Measurements from ENCODE around the gene CCDC160.
"Not testable (repeated sequence)": the region's sequence is repeated elsewhere in the genome, so short reads cannot be mapped to it uniquely, and the experiment has no call there.

The CCDC160 gene

DNA sequence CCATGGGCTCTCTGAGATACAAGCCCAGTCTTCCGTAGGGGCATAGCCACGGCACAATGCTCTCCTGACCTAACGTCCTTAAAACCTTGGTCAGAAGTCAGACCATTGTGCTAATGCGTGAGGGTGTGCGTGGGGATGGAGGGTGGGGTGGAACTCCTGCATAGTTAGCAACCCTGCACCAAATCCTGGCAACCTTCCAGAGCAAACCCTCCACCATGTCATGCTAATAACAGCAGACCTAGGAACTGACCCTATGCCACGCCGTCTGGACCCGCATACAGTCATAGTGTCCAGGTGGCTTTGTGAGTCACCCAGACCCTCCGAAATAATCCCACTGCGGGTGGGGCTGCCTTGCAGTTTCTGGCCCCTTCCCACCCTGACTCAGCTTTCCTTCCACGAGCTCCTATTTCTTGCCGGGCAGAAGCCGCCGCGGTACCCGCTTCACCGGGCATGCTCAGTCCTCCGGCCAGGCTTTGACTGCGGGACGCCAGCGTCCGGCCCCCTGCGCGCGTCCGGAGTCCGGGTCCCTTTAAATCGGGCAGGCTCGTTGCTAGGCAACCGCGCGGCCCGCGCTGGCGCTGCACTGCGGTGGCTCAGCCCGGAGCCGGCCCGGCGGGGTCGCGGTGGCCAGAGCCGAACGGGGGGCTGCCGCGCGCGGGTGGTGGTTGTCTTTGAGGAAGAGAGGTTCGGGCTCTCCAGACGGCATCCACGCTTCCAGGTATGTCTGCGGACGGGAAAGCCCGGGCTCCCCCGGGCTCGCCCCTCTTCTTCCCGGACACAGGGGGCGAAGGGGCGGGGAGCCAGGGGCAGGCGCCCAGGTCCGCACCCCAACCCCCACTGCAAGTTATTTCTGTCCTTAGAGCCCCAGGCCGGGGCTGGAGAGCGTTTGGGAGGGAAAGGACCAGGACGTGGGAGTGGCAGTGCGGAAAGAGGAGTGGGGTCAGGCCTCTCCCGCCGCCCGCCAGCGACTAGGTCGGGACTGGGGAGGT lies at the start of gene CCDC160:
CCDC160 (plus strand) TSS at position 557 of the 989 bp plus-strand sequence. CDS start 7,619 bp downstream, outside the sequence.
- peaks cover 3 to 15% of the 10 kb centered on the region in 2 donors for H3K27me3 ChIP-seq (ENCODE audit: control insufficient read depth in 2 of 2, insufficient read depth in 2 of 2, low read length in 2 of 2)
- H3K36me3 ChIP-seq (ENCODE audit: control insufficient read depth in 2 of 2, insufficient read depth in 2 of 2, low read length in 2 of 2) = no peaks in the 10 kb centered on the region
- no peak within 1 kb of the TSS for H3K27ac ChIP-seq (ENCODE audit: low read depth in 2 of 2, low read length in 2 of 2)
- H3K4me1 ChIP-seq (ENCODE audit: control insufficient read depth in 2 of 2, insufficient read depth in 2 of 2, low read length in 2 of 2) = no peaks in the 10 kb centered on the region
- H3K9ac ChIP-seq (ENCODE audit: low read depth in 1 of 2, low read length in 2 of 2) = no peak within 1 kb of the TSS
- H3K4me3 ChIP-seq (ENCODE audit: low read length in 2 of 2) = peak within 1 kb of the TSS; percentile 15 to 44
- no peaks in the 10 kb centered on the region for H3K9me3 ChIP-seq (ENCODE audit: control insufficient read depth in 2 of 2, low read length in 2 of 2)

DNA sequence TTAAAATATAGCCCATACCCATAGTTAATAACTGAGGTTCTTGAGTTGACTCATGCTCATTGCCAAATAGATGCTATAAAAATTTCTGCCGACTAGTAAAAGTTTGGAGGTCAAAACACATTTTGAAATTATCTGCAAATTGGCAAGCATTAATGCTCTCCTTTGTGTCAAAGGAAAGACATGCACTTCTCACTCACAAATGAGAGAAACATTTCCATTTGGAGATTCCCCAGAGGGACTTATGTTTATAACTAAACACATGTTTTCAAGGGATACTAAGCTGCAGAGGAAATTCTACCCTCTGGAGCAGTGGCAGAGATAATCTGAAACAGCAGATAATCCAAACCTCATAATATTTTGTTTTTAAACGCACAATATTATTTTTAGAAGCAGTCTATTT lies 45.7 kb upstream of the CCDC160 start:
- no peak overlapping the region for H3K9ac ChIP-seq (ENCODE audit: low read depth in 1 of 2, low read length in 2 of 2)
- H3K27me3 ChIP-seq (ENCODE audit: control insufficient read depth in 2 of 2, insufficient read depth in 2 of 2, low read length in 2 of 2) = peaks cover 4 to 5% of the 10 kb centered on the region in 2 donors
- H3K9me3 ChIP-seq (ENCODE audit: control insufficient read depth in 2 of 2, low read length in 2 of 2) = no peaks in the 10 kb centered on the region
- no peaks in the 10 kb centered on the region for H3K36me3 ChIP-seq (ENCODE audit: control insufficient read depth in 2 of 2, insufficient read depth in 2 of 2, low read length in 2 of 2)
- no peak overlapping the region for H3K4me3 ChIP-seq (ENCODE audit: low read length in 2 of 2)
- H3K27ac ChIP-seq (ENCODE audit: low read depth in 2 of 2, low read length in 2 of 2) = no peak overlapping the region
- H3K4me1 ChIP-seq (ENCODE audit: control insufficient read depth in 2 of 2, insufficient read depth in 2 of 2, low read length in 2 of 2) = no peaks in the 10 kb centered on the region

GRCh38 chrX:134194915-134195314 lies 42.1 kb upstream of the CCDC160 start:
- Histone ChIP-seq H3K9me3 (ENCODE audit: control insufficient read depth in 2 of 2, low read length in 2 of 2) (no peaks in the 10 kb centered on the region), H3K36me3 (ENCODE audit: control insufficient read depth in 2 of 2, insufficient read depth in 2 of 2, low read length in 2 of 2) (no peaks in the 10 kb centered on the region), H3K9ac (ENCODE audit: low read depth in 1 of 2, low read length in 2 of 2) (no peak overlapping the region), H3K4me1 (ENCODE audit: control insufficient read depth in 2 of 2, insufficient read depth in 2 of 2, low read length in 2 of 2) (no peaks in the 10 kb centered on the region), H3K27me3 (ENCODE audit: control insufficient read depth in 2 of 2, insufficient read depth in 2 of 2, low read length in 2 of 2) (peaks cover 4% of the 10 kb centered on the region in 2 donors), H3K4me3 (ENCODE audit: low read length in 2 of 2) (no peak overlapping the region), H3K27ac (ENCODE audit: low read depth in 2 of 2, low read length in 2 of 2) (no peak overlapping the region)

- Histone ChIP-seq H3K4me1 (ENCODE audit: control insufficient read depth in 2 of 2, insufficient read depth in 2 of 2, low read length in 2 of 2) (no peaks in the 10 kb centered on the region), H3K36me3 (ENCODE audit: control insufficient read depth in 2 of 2, insufficient read depth in 2 of 2, low read length in 2 of 2) (no peaks in the 10 kb centered on the region), H3K9ac (ENCODE audit: low read depth in 1 of 2, low read length in 2 of 2) (no peak overlapping the region), H3K27me3 (ENCODE audit: control insufficient read depth in 2 of 2, insufficient read depth in 2 of 2, low read length in 2 of 2) (peaks cover 3 to 5% of the 10 kb centered on the region in 2 donors), H3K4me3 (ENCODE audit: low read length in 2 of 2) (no peak overlapping the region), H3K27ac (ENCODE audit: low read depth in 2 of 2, low read length in 2 of 2) (no peak overlapping the region), H3K9me3 (ENCODE audit: control insufficient read depth in 2 of 2, low read length in 2 of 2) (no peaks in the 10 kb centered on the region)
Observed at GRCh38 chrX:134202561-134202960, 34.4 kb upstream of the CCDC160 start.

DNA sequence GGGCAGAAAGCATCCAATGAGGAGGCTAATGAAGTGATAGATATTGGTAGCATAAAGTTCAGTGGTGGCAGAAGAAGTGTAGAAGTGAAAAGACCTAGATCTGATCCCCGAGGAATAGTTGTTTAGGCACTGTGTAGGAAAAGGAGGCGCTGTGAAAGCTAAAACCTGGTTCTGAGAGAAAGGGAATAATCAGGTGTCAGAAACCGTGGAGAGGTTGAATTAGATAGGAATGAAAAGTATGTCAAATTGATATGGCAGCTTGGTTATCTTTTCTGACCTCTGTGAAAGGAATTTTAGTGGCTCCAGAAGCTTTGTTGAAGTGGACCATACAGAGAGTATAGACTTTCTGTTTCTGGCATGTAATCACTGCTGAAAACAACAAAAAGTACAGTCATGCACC lies 30.8 kb upstream of the CCDC160 start:
- H3K27ac ChIP-seq (ENCODE audit: low read depth in 2 of 2, low read length in 2 of 2) = no peak overlapping the region
- peaks cover 3 to 5% of the 10 kb centered on the region in 2 donors for H3K27me3 ChIP-seq (ENCODE audit: control insufficient read depth in 2 of 2, insufficient read depth in 2 of 2, low read length in 2 of 2)
- H3K4me1 ChIP-seq (ENCODE audit: control insufficient read depth in 2 of 2, insufficient read depth in 2 of 2, low read length in 2 of 2) = no peaks in the 10 kb centered on the region
- H3K4me3 ChIP-seq (ENCODE audit: low read length in 2 of 2) = no peak overlapping the region
- H3K9ac ChIP-seq (ENCODE audit: low read depth in 1 of 2, low read length in 2 of 2) = no peak overlapping the region
- H3K36me3 ChIP-seq (ENCODE audit: control insufficient read depth in 2 of 2, insufficient read depth in 2 of 2, low read length in 2 of 2) = no peaks in the 10 kb centered on the region
- H3K9me3 ChIP-seq (ENCODE audit: control insufficient read depth in 2 of 2, low read length in 2 of 2) = peaks cover 0 to 4% of the 10 kb centered on the region in 2 donors

DNA sequence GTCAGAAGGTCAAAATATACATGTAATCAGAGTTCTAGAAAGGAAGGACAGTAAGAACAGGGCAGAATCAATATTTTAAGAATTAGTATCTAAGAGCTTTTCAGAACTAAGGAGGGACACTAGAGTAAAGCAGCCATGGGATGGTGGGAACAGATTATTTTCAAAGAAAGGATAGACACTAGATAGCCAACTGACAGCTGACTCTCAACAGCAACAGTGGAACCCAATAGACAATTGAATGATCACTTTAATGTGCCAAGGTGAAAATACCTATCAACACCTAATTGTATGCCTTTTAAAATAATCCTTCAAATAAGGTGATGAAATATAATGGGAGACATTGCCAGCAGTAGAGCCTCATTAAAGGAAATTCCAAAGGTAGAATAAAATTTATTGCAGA lies 26.5 kb upstream of the CCDC160 start:
- H3K4me1 ChIP-seq (ENCODE audit: control insufficient read depth in 2 of 2, insufficient read depth in 2 of 2, low read length in 2 of 2) = no peaks in the 10 kb centered on the region
- no peak overlapping the region for H3K4me3 ChIP-seq (ENCODE audit: low read length in 2 of 2)
- no peak overlapping the region for H3K27ac ChIP-seq (ENCODE audit: low read depth in 2 of 2, low read length in 2 of 2)
- H3K36me3 ChIP-seq (ENCODE audit: control insufficient read depth in 2 of 2, insufficient read depth in 2 of 2, low read length in 2 of 2) = no peaks in the 10 kb centered on the region
- H3K9ac ChIP-seq (ENCODE audit: low read depth in 1 of 2, low read length in 2 of 2) = no peak overlapping the region
- H3K27me3 ChIP-seq (ENCODE audit: control insufficient read depth in 2 of 2, insufficient read depth in 2 of 2, low read length in 2 of 2) = peaks cover 3 to 5% of the 10 kb centered on the region in 2 donors
- peaks cover 0 to 4% of the 10 kb centered on the region in 2 donors for H3K9me3 ChIP-seq (ENCODE audit: control insufficient read depth in 2 of 2, low read length in 2 of 2)

DNA sequence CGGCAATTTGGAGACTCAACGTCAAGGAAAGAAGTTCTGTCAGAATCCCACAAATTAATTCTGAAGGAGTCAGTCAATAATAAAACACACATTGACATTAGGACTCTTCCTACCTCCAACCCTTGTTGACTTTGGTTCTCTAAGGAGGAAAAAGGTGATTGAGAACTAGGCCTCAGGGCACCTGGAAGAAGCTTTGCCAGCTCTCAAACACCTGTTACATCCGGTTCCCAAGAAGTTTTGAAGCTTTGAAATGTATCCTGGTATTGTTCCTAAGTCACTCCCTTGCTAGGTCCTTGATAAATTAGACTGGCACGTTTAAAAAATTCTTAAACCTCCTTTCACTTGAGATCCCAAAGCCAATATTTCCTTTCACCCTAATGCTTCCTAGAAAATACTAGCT lies 1.7 kb upstream of the CCDC160 start:
- Histone ChIP-seq H3K9ac (ENCODE audit: low read depth in 1 of 2, low read length in 2 of 2) (no peak overlapping the region), H3K27ac (ENCODE audit: low read depth in 2 of 2, low read length in 2 of 2) (no peak overlapping the region), H3K4me1 (ENCODE audit: control insufficient read depth in 2 of 2, insufficient read depth in 2 of 2, low read length in 2 of 2) (no peaks in the 10 kb centered on the region), H3K9me3 (ENCODE audit: control insufficient read depth in 2 of 2, low read length in 2 of 2) (no peaks in the 10 kb centered on the region), H3K4me3 (ENCODE audit: low read length in 2 of 2) (no peak overlapping the region), H3K27me3 (ENCODE audit: control insufficient read depth in 2 of 2, insufficient read depth in 2 of 2, low read length in 2 of 2) (peaks cover 3 to 14% of the 10 kb centered on the region in 2 donors), H3K36me3 (ENCODE audit: control insufficient read depth in 2 of 2, insufficient read depth in 2 of 2, low read length in 2 of 2) (no peaks in the 10 kb centered on the region)

GRCh38 chrX:134238144-134238543 lies 1.2 kb downstream of the CCDC160 start:
- not testable (repeated sequence) for H3K27ac ChIP-seq (ENCODE audit: low read depth in 2 of 2, low read length in 2 of 2); H3K4me3 ChIP-seq (ENCODE audit: low read length in 2 of 2); H3K9me3 ChIP-seq (ENCODE audit: control insufficient read depth in 2 of 2, low read length in 2 of 2); H3K9ac ChIP-seq (ENCODE audit: low read depth in 1 of 2, low read length in 2 of 2); H3K36me3 ChIP-seq (ENCODE audit: control insufficient read depth in 2 of 2, insufficient read depth in 2 of 2, low read length in 2 of 2); H3K4me1 ChIP-seq (ENCODE audit: control insufficient read depth in 2 of 2, insufficient read depth in 2 of 2, low read length in 2 of 2)
- peaks cover 3 to 15% of the 10 kb centered on the region in 2 donors for H3K27me3 ChIP-seq (ENCODE audit: control insufficient read depth in 2 of 2, insufficient read depth in 2 of 2, low read length in 2 of 2)

DNA sequence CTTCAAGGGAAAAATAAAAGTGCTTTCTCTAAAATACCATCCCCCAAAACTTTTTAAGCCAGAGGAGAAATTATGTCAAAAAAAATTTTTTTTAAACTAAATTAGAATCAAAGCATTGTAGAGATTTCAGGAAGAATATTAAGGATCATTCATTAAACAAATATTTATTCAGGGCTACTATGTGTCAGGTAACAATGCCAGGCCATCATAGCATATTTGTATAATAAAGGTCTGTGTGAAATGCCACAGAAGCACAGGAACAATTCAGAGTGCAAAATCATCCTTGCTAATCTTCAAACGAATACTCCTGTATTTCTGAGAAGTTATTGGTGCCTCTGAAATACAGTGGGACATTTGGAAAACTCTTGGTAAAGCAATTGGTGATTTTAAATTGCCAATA lies 2.0 kb downstream of the CCDC160 start:
- no peaks in the 10 kb centered on the region for H3K36me3 ChIP-seq (ENCODE audit: control insufficient read depth in 2 of 2, insufficient read depth in 2 of 2, low read length in 2 of 2)
- no peaks in the 10 kb centered on the region for H3K4me1 ChIP-seq (ENCODE audit: control insufficient read depth in 2 of 2, insufficient read depth in 2 of 2, low read length in 2 of 2)
- H3K9ac ChIP-seq (ENCODE audit: low read depth in 1 of 2, low read length in 2 of 2) = no peak overlapping the region
- H3K4me3 ChIP-seq (ENCODE audit: low read length in 2 of 2) = no peak overlapping the region
- H3K27me3 ChIP-seq (ENCODE audit: control insufficient read depth in 2 of 2, insufficient read depth in 2 of 2, low read length in 2 of 2) = peaks cover 3 to 15% of the 10 kb centered on the region in 2 donors
- H3K27ac ChIP-seq (ENCODE audit: low read depth in 2 of 2, low read length in 2 of 2) = no peak overlapping the region
- no peaks in the 10 kb centered on the region for H3K9me3 ChIP-seq (ENCODE audit: control insufficient read depth in 2 of 2, low read length in 2 of 2)

GRCh38 chrX:134240209-134240608 lies 3.2 kb downstream of the CCDC160 start:
- H3K9me3 ChIP-seq (ENCODE audit: control insufficient read depth in 2 of 2, low read length in 2 of 2) = no peaks in the 10 kb centered on the region
- H3K27ac ChIP-seq (ENCODE audit: low read depth in 2 of 2, low read length in 2 of 2) = no peak overlapping the region
- H3K4me3 ChIP-seq (ENCODE audit: low read length in 2 of 2) = no peak overlapping the region
- H3K4me1 ChIP-seq (ENCODE audit: control insufficient read depth in 2 of 2, insufficient read depth in 2 of 2, low read length in 2 of 2) = no peaks in the 10 kb centered on the region
- H3K36me3 ChIP-seq (ENCODE audit: control insufficient read depth in 2 of 2, insufficient read depth in 2 of 2, low read length in 2 of 2) = no peaks in the 10 kb centered on the region
- H3K9ac ChIP-seq (ENCODE audit: low read depth in 1 of 2, low read length in 2 of 2) = no peak overlapping the region
- H3K27me3 ChIP-seq (ENCODE audit: control insufficient read depth in 2 of 2, insufficient read depth in 2 of 2, low read length in 2 of 2) = peaks cover 3 to 15% of the 10 kb centered on the region in 2 donors

All from mucosa of rectum (tissue), 2 donors.